ENCODE data around the gene BEST4. TPM values are rescaled to one million over a fixed set of nuclear protein-coding genes. Genes with fewer than 3 reads are reported as not detected.

The BEST4 gene
- total and polyA plus RNA-seq, 2 donors (not counting 1 experiment from before 2014, with no cell fraction given) = 0.30 to 1.3 TPM

- ATAC-seq (ENCODE audit: low read depth) = no peak
- no peaks in the 10 kb centered on the region for H3K9me3 Mint-ChIP-seq (ENCODE audit: insufficient read depth)
- CTCF ChIA-PET = interaction anchor here (0.8 kb wide), 1 partner anchor 48 kb away, joined by 3 read pairs; the partner anchor contains the start of gene RNU5D-1
Measured at GRCh38 chr1:44778705-44779576, 9.0 kb downstream of the BEST4 start.

GRCh38 chr1:44777969-44778635 is 9.9 kb downstream of the BEST4 start:
- WGBS (ENCODE audit: insufficient coverage) = 78% methylated on average over 13 of the region's 13 CpGs
- H3K9me3 ChIP-seq (ENCODE audit: control extremely low read depth in 1 of 3, control insufficient read depth in 2 of 3, insufficient read depth in 1 of 3, low read length in 2 of 3) = no peaks in the 10 kb centered on the region
- H3K4me1 Mint-ChIP-seq = peaks cover 40% of the 10 kb centered on the region
- no peak overlapping the region for H2AFZ ChIP-seq (ENCODE audit: insufficient read depth, low read depth, low read length, poor library complexity, severe bottlenecking)
- TF ChIP-seq EZH2 (IDR thresholded peaks at IDR 0.05; ENCODE audit: borderline replicate concordance, insufficient read depth, low read depth, low read length, poor library complexity, severe bottlenecking) (no peak), CTCF (IDR thresholded peaks at IDR 0.05) (no peak)
- ATAC-seq (ENCODE audit: low read depth) = no peak
- no peaks in the 10 kb centered on the region for H3K27me3 Mint-ChIP-seq
- peaks cover 0 to 54% of the 10 kb centered on the region in 2 experiments for H3K36me3 ChIP-seq (replicated peaks in 1 of 2; ENCODE audit: control extremely low read depth in 1 of 2, control insufficient read depth in 1 of 2, extremely low read depth in 1 of 2, insufficient read depth in 2 of 2, low read length in 1 of 2)
- H3K27me3 ChIP-seq (replicated peaks in 1 of 4; ENCODE audit: control extremely low read depth in 1 of 4, control insufficient read depth in 3 of 4, insufficient read depth in 4 of 4, low read length in 3 of 4) = no peaks in the 10 kb centered on the region
- H3K4me3 Mint-ChIP-seq = no peak overlapping the region
- H3K9ac ChIP-seq (ENCODE audit: low read length) = no peak overlapping the region
- peaks cover 39% of the 10 kb centered on the region for H4K20me1 ChIP-seq (ENCODE audit: control insufficient read depth, insufficient read depth, low read length, poor library complexity, severe bottlenecking)
- POLR2A ChIA-PET = interaction anchor here (0.9 kb wide), 1 partner anchor 15 kb away, joined by 3 read pairs; no protein-coding TSS in a partner anchor
- peaks cover 14 to 29% of the 10 kb centered on the region in 2 donors for H3K4me1 ChIP-seq (ENCODE audit: control insufficient read depth in 2 of 2, insufficient read depth in 2 of 2, low read length in 2 of 2)
- intact Hi-C loops (cut with micrococcal nuclease) = loop anchor here (5.0 kb wide), 1 partner anchor 234 kb away; the partner anchor contains the start of genes HECTD3 and UROD
- H3K27ac ChIP-seq (ENCODE audit: low read length in 2 of 2) = no peak overlapping the region
- no peaks in the 10 kb centered on the region for H3K9me3 Mint-ChIP-seq (ENCODE audit: insufficient read depth)
- H3K79me2 ChIP-seq (ENCODE audit: control insufficient read depth, insufficient read depth, low read length) = peaks cover 5% of the 10 kb centered on the region
- DNase-seq = no peak
- peak overlapping the region; percentile 94 for H3K27ac Mint-ChIP-seq
- CTCF ChIA-PET = interaction anchor here (0.7 to 1.2 kb wide), 5 partner anchors 15 to 65 kb away, joined by 3 to 5 read pairs (median 4); partner anchors contain the start of gene RNU5D-1
- no peak overlapping the region for H3K4me3 ChIP-seq (ENCODE audit: control extremely low read depth in 1 of 5, extremely low read depth in 1 of 5, insufficient read depth in 1 of 5, low read depth in 2 of 5, low read length in 4 of 5)
- H3K4me2 ChIP-seq (replicated peaks; ENCODE audit: low read depth, low read length, poor library complexity, severe bottlenecking) = no peak overlapping the region

More at GRCh38 chr1:44778705-44779576, 9.0 kb downstream of the BEST4 start:
- no peak for TF ChIP-seq EZH2 (IDR thresholded peaks at IDR 0.05; ENCODE audit: borderline replicate concordance, insufficient read depth, low read depth, low read length, poor library complexity, severe bottlenecking)
- Histone ChIP-seq H3K79me2 (ENCODE audit: control insufficient read depth, insufficient read depth, low read length) (peaks cover 5% of the 10 kb centered on the region), H3K4me3 (ENCODE audit: control extremely low read depth in 1 of 5, extremely low read depth in 1 of 5, insufficient read depth in 1 of 5, low read depth in 2 of 5, low read length in 4 of 5) (no peak overlapping the region), H3K4me2 (replicated peaks; ENCODE audit: low read depth, low read length, poor library complexity, severe bottlenecking) (no peak overlapping the region), H3K9ac (ENCODE audit: low read length) (no peak overlapping the region), H4K20me1 (ENCODE audit: control insufficient read depth, insufficient read depth, low read length, poor library complexity, severe bottlenecking) (peaks cover 39% of the 10 kb centered on the region), H3K36me3 (replicated peaks in 1 of 2; ENCODE audit: control extremely low read depth in 1 of 2, control insufficient read depth in 1 of 2, extremely low read depth in 1 of 2, insufficient read depth in 2 of 2, low read length in 1 of 2) (peaks cover 0 to 54% of the 10 kb centered on the region in 2 experiments), H3K4me1 (ENCODE audit: control insufficient read depth in 2 of 2, insufficient read depth in 2 of 2, low read length in 2 of 2) (peaks cover 22 to 37% of the 10 kb centered on the region in 2 donors), H3K27me3 (replicated peaks in 1 of 4; ENCODE audit: control extremely low read depth in 1 of 4, control insufficient read depth in 3 of 4, insufficient read depth in 4 of 4, low read length in 3 of 4) (no peaks in the 10 kb centered on the region), H2AFZ (ENCODE audit: insufficient read depth, low read depth, low read length, poor library complexity, severe bottlenecking) (no peak overlapping the region), H3K27ac (ENCODE audit: low read length in 2 of 2) (no peak overlapping the region), H3K9me3 (ENCODE audit: control extremely low read depth in 1 of 3, control insufficient read depth in 2 of 3, insufficient read depth in 1 of 3, low read length in 2 of 3) (no peaks in the 10 kb centered on the region)
- intact Hi-C loops (cut with micrococcal nuclease) = loop anchor here (5.0 kb wide), 1 partner anchor 233 kb away; the partner anchor contains the start of genes HECTD3 and UROD
- Mint-ChIP-seq H3K27me3 (no peaks in the 10 kb centered on the region), H3K27ac (no peak overlapping the region), H3K4me3 (no peak overlapping the region), H3K4me1 (peaks cover 46% of the 10 kb centered on the region)
- WGBS (ENCODE audit: insufficient coverage) = 80% methylated on average over 2 of the region's 6 CpGs
- no peak for DNase-seq
- POLR2A ChIA-PET = interaction anchor here (0.9 kb wide), 1 partner anchor 14 kb away, joined by 3 read pairs; no protein-coding TSS in a partner anchor
